ENCODE data around the gene FAM222B. TPM values are rescaled to one million over a fixed set of nuclear protein-coding genes. Genes with fewer than 3 reads are reported as not detected.

Gene FAM222B
- total and polyA plus RNA-seq, 4 donors, result 2.8 to 5.4 (median 4.1) TPM

DNA sequence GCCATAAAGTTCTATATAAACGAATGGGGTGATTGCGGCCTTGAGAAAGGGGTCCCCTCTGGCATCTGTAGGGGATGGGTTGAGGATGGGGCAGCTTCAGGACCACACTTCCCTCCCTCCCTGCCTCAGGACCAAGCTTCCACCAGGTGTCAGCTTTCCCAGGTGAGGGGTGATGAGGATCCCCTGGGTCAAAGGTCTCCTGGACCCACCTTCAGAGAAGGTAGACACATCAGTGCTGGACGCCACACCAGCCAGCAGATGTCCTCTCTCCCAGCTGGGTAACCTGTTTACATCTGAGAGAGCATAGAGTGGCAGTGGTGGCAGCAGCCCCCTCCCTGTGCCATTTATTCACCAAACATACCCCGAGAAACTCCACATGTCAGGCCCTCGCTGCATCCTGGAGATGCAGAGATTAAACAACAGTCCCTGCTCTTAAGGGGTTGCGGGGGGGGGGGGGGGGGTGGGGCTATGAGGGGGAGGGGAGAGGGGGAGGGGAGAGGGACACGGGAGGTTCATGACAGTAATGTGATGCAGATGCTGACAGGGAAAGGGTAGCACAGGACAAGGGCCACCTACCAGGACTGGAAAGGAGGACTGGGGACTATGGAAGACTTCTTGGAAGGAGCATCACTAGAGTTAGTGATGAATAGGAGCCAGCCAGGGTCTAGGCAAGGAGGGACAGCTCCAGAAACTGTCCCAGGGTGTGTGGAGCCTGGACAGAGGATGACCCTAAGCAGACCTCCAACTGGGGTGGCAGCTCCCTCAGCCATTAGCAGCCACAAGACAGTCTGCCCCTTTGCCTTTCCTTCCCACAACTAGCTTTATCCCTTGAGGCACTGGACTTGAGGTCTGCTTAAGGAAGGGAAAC lies 135.9 kb downstream of the FAM222B start:
- peaks cover 2 to 28% (median 12%) of the 10 kb centered on the region in 4 donors for H3K36me3 ChIP-seq (ENCODE audit: control insufficient read depth in 4 of 4, insufficient read depth in 3 of 4, low read depth in 1 of 4, low read length in 3 of 4)
- no peak overlapping the region for H3K4me3 ChIP-seq (ENCODE audit: low read depth in 1 of 3, low read length in 3 of 3)
- no peaks in the 10 kb centered on the region for H3K9me3 ChIP-seq (ENCODE audit: control insufficient read depth in 4 of 4, low read length in 3 of 4)
- H3K27ac ChIP-seq (ENCODE audit: low read depth in 1 of 2, low read length in 2 of 2), result no peak overlapping the region
- 68% methylated on average over 7 of the region's 7 CpGs for WGBS
- H3K9ac ChIP-seq (ENCODE audit: low read depth in 1 of 2, low read length in 2 of 2), result no peak overlapping the region
- TF ChIP-seq SP1 (IDR thresholded peaks at IDR 0.05) (no peak), NR2F2 (IDR thresholded peaks at IDR 0.05) (no peak)
- H3K27me3 ChIP-seq (ENCODE audit: control insufficient read depth in 4 of 4, insufficient read depth in 4 of 4, low read length in 3 of 4), result no peaks in the 10 kb centered on the region
- no peak for DNase-seq (ENCODE audit: low spot score)
- H3K4me1 ChIP-seq (ENCODE audit: control insufficient read depth in 4 of 4, insufficient read depth in 4 of 4, low read length in 3 of 4), result peaks cover 1 to 11% (median 6%) of the 10 kb centered on the region in 4 donors

Small RNA genes within 50 kb of the gene (small RNA-seq; reads per million reads assigned to genes)
- gene RF00019 (not detected), gene SNORD42A (not detected), gene SNORD42B (not detected), gene SNORD4A (not detected), gene SNORD4B (not detected)

Other genes starting within 250 kb of the FAM222B start
- gene SPAG5, start 243.8 kb downstream of the FAM222B start, total RNA-seq, result 10 to 100 TPM; 13.8 to 41.8 TPM
- gene SPAG5, start 243.8 kb downstream of the FAM222B start, polyA plus RNA-seq, result 10 to 100 TPM; 10.6 to 11.8 TPM
- 10 to 100 TPM in 1 of 2 donors, 1 to 10 TPM in 1; 1.8 to 14.5 TPM for gene RSKR, start 228.6 kb downstream of the FAM222B start, total RNA-seq
- under 1 TPM; 0.63 to 0.67 TPM for gene RSKR, start 228.6 kb downstream of the FAM222B start, polyA plus RNA-seq
- gene BLTP2, start 197.6 kb downstream of the FAM222B start, total RNA-seq, result 100 to 1,000 TPM in 1 of 2 donors, 10 to 100 TPM in 1; 39.1 to 122 TPM
- 10 to 100 TPM; 24.8 to 30.8 TPM for gene BLTP2, start 197.6 kb downstream of the FAM222B start, polyA plus RNA-seq
- 10 to 100 TPM; 24.1 to 29.6 TPM for gene SDF2, start 180.9 kb downstream of the FAM222B start, total RNA-seq
- gene SDF2, start 180.9 kb downstream of the FAM222B start, polyA plus RNA-seq, result 10 to 100 TPM; 26.3 to 38.9 TPM
- 10 to 100 TPM; 36.5 to 59.1 TPM for gene SUPT6H, start 180.6 kb downstream of the FAM222B start, total RNA-seq
- gene SUPT6H, start 180.6 kb downstream of the FAM222B start, polyA plus RNA-seq, result 10 to 100 TPM; 10.6 to 24.1 TPM
- under 1 TPM; 0.25 to 0.65 TPM for gene PROCA1, start 130.9 kb downstream of the FAM222B start, total RNA-seq
- under 1 TPM; 0.16 to 0.44 TPM for gene PROCA1, start 130.9 kb downstream of the FAM222B start, polyA plus RNA-seq
- gene RAB34, start 124.9 kb downstream of the FAM222B start, total RNA-seq, result 10 to 100 TPM in 1 of 2 donors, 1 to 10 TPM in 1; 5.6 to 14.3 TPM
- gene RAB34, start 124.9 kb downstream of the FAM222B start, polyA plus RNA-seq, result 1 to 10 TPM; 4.5 to 9.6 TPM
- gene RPL23A, start 122.8 kb downstream of the FAM222B start, total RNA-seq, result 100 to 1,000 TPM; 106 to 189 TPM
- gene RPL23A, start 122.8 kb downstream of the FAM222B start, polyA plus RNA-seq, result 100 to 1,000 TPM; 484 to 507 TPM
- gene TLCD1, start 116.6 kb downstream of the FAM222B start, total RNA-seq, result 1 to 10 TPM; 4.4 to 7.9 TPM
- 1 to 10 TPM; 5.1 to 8.8 TPM for gene TLCD1, start 116.6 kb downstream of the FAM222B start, polyA plus RNA-seq
- gene NEK8, start 114.0 kb downstream of the FAM222B start, total RNA-seq, result 1 to 10 TPM; 6.3 to 7.8 TPM
- gene NEK8, start 114.0 kb downstream of the FAM222B start, polyA plus RNA-seq, result 1 to 10 TPM; 1.7 to 2.7 TPM
- gene TRAF4, start 98.8 kb downstream of the FAM222B start, total RNA-seq, result 10 to 100 TPM in 1 of 2 donors, 1 to 10 TPM in 1; 8.5 to 32.0 TPM
- gene TRAF4, start 98.8 kb downstream of the FAM222B start, polyA plus RNA-seq, result 10 to 100 TPM; 16.2 to 31.5 TPM
- gene ERAL1, start 12.2 kb upstream of the FAM222B start, total RNA-seq, result 10 to 100 TPM; 17.3 to 30.8 TPM
- 10 to 100 TPM; 28.1 to 34.5 TPM for gene ERAL1, start 12.2 kb upstream of the FAM222B start, polyA plus RNA-seq
- gene FLOT2, start 54.9 kb upstream of the FAM222B start, total RNA-seq, result 10 to 100 TPM; 67.7 to 71.0 TPM
- 100 to 1,000 TPM in 1 of 2 donors, 10 to 100 TPM in 1; 61.6 to 100 TPM for gene FLOT2, start 54.9 kb upstream of the FAM222B start, polyA plus RNA-seq
- gene DHRS13, start 60.3 kb upstream of the FAM222B start, total RNA-seq, result 10 to 100 TPM in 1 of 2 donors, 1 to 10 TPM in 1; 9.7 to 91.6 TPM
- 10 to 100 TPM in 1 of 2 donors, 1 to 10 TPM in 1; 5.0 to 12.3 TPM for gene DHRS13, start 60.3 kb upstream of the FAM222B start, polyA plus RNA-seq
- 10 to 100 TPM; 15.5 to 21.3 TPM for gene PHF12, start 108.7 kb upstream of the FAM222B start, total RNA-seq
- gene PHF12, start 108.7 kb upstream of the FAM222B start, polyA plus RNA-seq, result 1 to 10 TPM; 4.3 to 7.9 TPM
- not detected for gene SEZ6, start 163.2 kb upstream of the FAM222B start, total RNA-seq
- under 1 TPM in 1 of 2 donors, not detected in 1; 0.39 TPM for gene SEZ6, start 163.2 kb upstream of the FAM222B start, polyA plus RNA-seq
- 100 to 1,000 TPM in 1 of 2 donors, 10 to 100 TPM in 1; 19.3 to 189 TPM for gene PIPOX, start 200.4 kb upstream of the FAM222B start, total RNA-seq
- 100 to 1,000 TPM; 126 to 227 TPM for gene PIPOX, start 200.4 kb upstream of the FAM222B start, polyA plus RNA-seq

All from liver (tissue), 10 donors.